Fibroblast of skin of back (primary cell): ENCODE measurements around the gene JMJD7.

Experiments
- DNase-seq: peaks from one replicate; pipeline ENCODE4 v3.0.0-alpha.2; 2013

The JMJD7 gene

GRCh38 chr15:41801185-41801584 is 26.7 kb upstream of the JMJD7 start:
- DNase-seq = no peak

DNA sequence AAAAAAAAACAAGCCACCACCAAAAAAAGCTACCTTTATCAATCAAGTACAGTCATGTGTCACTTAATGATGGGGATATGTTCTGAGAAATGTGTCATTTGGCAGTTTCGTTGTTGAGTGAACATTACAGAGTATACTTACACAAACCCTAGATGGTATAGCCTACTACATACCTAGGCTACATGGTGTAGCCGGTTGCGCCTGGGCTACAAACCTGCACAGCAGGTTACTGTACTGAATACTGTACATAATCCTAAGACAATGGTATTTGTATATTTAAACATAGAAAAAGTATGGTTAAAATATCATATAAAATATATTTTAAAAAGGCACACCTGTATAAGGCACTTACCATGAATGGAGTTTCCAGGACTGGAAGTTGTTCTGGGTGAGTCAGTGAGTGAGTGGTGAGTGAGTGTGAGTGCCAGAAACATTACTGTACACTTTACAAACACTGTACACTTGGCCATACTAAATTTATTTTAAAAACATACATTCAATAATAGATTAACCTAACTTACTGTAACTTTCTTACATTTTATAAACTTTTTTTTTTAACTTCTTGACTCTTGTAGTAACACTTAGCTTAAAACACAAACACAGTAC is 25.9 kb upstream of the JMJD7 start:
- peak; percentile 46 for DNase-seq

DNA sequence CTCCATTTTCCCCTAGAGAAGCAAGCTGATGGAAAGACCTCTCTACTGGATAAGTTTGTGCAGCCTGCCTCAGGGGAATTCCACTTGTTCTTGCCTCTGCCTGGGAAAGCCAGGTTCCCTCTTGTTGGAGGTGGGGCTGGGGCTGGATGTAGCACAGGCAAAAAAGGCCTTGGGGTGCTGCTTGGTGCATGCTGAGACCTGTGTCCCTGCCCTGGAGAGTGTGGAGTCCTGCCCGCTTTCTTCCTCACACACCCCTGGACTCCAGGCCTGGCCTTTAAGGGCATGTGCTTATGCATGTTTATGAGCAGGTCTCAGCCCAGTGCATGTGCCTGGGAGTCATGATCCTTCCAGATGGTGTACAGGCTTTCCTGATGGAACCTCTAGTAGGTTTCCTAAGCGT is 23.5 kb upstream of the JMJD7 start:
- no peak for DNase-seq

GRCh38 chr15:41804916-41805666 is 22.8 kb upstream of the JMJD7 start:
- DNase-seq = no peak

- no peak for DNase-seq
Observed at GRCh38 chr15:41805711-41806110, 22.2 kb upstream of the JMJD7 start.

DNA sequence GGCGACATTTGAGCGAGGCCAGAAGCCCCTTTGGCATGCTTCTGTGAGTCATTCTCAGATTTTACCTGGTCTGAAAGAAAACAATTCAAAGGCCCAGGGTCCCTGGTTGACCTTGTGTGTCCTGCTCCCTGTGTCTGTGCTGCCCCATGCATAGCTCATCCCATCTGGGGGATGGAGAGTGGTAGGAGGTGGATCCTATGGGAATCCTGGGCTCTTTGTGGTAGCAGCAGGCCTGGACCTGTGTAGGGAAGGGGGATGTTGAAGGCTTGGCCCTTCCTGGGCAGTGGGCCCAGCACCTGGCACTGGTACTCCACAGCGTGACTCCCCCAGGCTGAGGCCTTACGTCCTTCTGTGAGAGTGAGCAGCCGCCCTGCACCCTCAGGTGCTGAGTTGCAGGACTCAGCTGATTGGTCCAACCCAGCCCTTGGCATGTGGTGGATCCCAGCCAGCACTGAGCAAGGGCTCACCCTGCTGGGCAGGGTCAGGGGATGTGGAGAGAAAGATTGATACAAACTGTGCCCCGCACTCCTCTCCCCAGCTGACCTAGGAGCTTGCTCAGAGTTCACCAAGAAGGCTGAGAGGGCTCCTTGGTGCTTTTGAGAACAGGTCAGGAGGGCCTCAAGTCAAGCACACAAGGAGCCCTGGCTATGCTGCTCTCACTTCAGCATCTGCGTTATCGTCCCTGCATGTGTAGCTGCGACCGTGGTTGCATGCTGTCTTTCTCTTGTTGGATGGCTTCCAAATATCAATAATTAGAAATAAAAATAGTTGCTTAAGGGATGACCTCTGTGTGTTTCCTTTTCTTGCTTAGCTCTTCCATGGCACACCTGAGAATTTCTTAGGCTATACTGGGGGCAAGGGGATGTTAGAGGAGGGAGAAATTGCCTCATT is 21.4 kb upstream of the JMJD7 start:
- no peak for DNase-seq

DNA sequence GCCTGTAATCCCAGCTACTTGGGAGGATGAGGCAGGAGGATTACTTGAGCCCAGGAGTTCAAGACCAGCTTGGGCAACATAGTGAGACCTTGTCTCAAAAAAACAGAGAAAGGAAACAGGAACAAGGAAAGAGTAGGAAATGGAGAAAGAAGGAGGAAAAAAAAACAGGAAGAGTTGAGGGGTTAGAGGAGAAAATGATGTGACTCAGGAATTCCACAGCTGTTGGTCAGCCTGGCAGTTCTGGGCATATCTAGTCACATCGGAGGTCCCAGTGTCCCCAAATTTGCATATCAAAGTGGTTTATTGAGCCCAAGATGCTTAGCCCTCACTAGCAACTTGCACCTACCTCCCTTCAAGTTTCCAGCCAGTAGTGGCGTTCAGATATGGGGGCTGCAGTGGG is 18.8 kb upstream of the JMJD7 start:
- DNase-seq = peak; percentile 35

DNA sequence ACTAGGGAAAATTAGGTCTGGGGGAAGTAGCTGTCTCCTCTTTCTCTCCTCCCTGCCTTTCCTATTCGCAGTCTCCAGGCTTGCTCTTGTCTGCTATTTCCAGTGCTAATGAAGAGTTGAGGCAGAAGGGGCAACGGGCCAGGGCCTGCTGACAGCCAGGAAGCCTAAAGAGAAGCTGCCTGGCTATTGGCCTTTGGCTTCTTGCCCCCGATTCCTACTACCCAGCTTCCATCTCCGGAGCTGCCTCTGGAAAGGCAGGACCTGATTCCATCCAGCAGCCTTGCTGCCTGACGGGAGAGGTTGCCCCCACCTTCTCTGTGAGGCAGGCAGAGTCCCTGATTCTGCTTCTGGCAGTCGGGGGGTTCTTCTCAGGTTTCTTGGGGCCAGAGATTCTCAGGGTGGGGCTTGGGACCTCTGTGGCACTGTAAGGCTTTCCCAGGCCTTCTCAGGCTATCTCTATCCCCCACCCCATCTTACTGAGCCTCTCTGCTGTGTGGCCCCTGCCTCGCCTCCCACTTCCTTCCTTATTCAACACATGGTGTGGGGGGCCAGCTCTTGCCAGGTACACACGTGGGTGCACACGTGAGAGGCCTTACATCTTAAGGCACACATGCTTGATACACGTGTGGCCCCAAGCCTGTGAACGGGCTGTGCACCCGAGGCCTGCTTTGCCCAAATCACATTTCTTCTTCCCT is 18.2 kb upstream of the JMJD7 start:
- no peak for DNase-seq

GRCh38 chr15:41810651-41811431 is 17.1 kb upstream of the JMJD7 start:
- no peak for DNase-seq

- DNase-seq = peak; percentile 74
Observed at GRCh38 chr15:41811432-41812195, 16.3 kb upstream of the JMJD7 start.

- no peak for DNase-seq
Observed at GRCh38 chr15:41812820-41813375, 15.0 kb upstream of the JMJD7 start.

GRCh38 chr15:41813426-41813825 is 14.5 kb upstream of the JMJD7 start:
- no peak for DNase-seq

DNA sequence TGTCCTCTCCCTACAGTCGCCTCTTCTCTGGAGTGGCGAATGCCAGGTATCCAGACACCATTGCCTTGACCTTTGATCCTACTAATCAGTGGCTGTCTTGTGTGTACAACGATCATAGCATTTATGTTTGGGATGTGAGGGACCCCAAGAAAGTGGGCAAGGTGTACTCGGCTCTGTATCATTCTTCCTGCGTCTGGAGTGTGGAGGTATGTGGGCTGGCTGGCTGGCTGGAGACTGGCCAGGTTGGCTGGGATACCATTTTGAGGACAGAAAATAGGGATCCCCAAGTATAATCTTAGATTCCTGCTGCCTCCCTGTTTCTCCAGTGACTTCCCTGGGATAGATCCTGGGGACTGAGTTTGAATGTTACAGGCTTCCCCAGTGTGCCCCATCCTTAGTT is 13.4 kb upstream of the JMJD7 start:
- DNase-seq = no peak

DNA sequence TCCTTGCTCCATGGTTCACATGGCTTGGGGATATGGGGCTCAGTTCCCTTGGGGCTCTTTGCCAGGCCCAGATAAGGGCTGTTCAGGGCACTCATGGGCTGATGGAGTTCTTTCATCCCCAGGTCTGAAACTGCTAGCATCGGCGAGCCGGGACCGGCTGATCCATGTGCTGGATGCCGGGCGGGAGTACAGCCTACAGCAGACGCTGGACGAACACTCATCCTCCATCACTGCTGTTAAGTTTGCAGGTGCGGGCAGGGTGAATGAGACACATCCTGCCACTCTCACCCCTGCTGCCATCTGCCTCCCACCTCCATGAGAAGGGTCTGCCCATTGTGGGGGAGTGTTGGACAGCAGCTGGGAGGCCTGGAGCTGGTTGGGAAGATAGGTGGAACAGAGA is 11.1 kb upstream of the JMJD7 start:
- no peak for DNase-seq

DNA sequence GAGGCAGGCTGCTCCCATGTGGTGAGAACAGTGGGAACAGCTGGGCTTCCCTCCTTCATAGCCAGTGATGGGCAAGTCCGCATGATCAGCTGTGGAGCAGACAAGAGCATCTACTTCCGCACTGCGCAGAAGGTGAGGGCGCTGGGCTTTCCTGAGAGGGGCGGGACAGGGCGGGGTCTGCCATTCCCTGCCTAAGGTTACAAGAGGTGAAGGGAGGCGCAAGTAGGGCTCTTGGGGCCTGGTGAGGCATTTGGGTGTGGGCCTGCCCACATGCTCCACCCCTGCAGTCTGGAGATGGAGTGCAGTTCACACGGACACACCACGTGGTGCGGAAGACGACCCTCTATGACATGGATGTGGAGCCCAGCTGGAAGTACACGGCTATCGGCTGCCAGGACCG is 10.6 kb upstream of the JMJD7 start:
- DNase-seq = no peak

GRCh38 chr15:41817781-41818180 is 10.1 kb upstream of the JMJD7 start:
- DNase-seq = no peak

DNA sequence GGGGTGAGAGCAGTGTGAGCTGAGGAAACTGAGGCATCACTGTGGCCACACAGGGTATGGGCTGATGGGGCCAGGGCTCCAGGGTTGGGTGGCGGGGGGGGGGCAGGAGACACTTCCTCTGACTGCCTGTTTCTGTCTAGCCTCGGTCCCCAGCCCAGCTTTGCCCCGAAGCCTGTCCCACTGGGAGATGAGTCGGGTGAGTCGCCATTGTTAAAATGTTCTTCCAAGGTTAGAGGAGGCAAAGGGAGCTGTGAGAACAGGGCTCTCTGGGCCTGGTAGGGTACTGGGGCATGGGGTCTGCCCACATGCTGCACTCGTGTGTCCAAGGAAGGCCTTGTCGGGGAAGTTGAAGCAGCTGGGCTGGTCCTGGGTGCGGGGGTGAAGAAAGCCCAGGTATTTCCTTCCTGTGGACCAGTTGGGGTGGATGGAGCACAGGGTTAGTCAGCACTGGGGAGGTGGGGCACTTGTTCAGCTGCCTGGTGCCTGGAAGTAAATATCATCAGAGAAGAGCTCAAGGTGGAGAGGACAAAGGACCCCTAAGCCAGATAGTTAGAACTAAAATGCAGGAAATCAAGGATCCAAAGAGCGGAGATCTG is 8.3 kb upstream of the JMJD7 start:
- no peak for DNase-seq

DNA sequence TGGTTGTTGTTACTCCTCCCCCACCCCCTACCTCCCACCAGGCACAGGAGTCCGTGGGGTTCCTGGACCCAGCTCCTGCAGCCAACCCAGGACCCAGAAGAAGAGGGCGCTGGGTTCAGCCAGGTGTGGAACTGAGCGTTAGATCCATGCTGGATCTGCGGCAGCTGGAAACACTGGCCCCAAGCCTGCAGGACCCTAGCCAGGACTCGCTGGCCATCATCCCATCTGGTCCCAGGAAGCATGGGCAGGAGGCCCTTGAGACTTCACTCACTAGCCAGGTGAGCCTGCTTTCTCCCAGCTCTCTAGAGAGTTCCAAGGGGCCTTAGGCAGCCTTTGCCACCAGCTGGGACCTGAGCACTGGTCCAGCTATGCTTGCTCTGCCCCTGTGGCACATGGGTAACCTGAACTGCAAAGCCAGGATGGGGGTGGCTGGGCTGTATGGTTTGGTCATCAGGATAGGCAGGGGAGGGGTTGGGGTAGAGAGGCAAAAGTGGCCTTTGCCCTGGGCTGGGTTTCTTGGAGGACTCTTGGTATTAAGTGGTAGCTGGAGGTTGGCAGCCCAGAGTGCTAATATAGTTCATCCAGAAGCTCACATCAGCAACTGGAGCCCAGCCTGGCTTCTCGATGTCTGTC is 7.0 kb upstream of the JMJD7 start:
- no peak for DNase-seq

GRCh38 chr15:41821831-41822230 is 6.1 kb upstream of the JMJD7 start:
- DNase-seq = no peak

- DNase-seq = no peak
Observed at GRCh38 chr15:41822471-41822870, 5.4 kb upstream of the JMJD7 start.
